Ecto neural progenitor cell (in vitro differentiated cells): Measurements from ENCODE around the gene ZNF700.
"Not testable (repeated sequence)": the region's sequence is repeated elsewhere in the genome, so short reads cannot be mapped to it uniquely, and the experiment has no call there.

Source experiments
- DNase-seq: peaks from one replicate; pipeline ENCODE4 v3.0.0-alpha.2; 2018; ENCODE audit warnings: low spot score

The ZNF700 gene

DNA sequence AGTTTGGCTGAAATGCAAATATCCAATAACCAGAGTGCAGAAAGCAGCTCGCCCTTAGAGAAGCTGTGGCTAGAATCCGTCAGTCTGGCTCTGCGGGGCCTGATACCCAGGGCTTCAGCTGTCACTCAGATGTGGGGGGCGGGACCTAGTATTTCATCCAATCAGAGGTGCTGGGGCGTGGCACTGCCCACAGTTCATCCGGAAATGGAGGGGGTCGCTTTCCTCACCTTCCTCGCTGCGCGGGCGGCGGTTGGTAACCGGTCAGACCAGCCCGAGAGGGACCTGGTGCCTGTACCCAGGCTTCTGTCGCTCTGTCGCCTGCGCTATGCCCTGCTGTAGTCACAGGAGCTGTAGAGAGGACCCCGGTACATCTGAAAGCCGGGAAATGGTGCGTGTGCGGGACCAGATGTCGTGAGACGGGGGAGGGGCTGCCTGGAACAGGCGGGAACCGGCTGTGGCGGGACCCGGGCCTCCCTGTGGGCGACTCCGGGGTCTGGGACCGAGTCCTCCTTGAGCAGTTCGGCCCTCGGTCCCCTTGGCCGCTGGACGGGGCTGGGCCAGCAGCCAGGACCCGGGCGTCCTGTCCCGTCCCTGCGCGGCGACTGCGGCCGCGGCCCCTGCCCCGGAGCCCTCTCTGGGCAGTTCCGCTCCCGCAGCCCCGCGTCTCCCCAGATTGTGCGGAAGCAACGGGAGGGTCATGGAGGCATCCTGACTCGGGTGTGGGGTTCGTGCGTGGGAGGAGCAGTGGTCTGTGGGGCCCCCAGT lies at the start of gene ZNF700:
Gene ZNF700, plus strand, starts transcription at position 222 of the 765 bp plus-strand sequence. Its CDS starts 104 bp downstream, at position 326.
- peak; percentile 94 for DNase-seq

DNA sequence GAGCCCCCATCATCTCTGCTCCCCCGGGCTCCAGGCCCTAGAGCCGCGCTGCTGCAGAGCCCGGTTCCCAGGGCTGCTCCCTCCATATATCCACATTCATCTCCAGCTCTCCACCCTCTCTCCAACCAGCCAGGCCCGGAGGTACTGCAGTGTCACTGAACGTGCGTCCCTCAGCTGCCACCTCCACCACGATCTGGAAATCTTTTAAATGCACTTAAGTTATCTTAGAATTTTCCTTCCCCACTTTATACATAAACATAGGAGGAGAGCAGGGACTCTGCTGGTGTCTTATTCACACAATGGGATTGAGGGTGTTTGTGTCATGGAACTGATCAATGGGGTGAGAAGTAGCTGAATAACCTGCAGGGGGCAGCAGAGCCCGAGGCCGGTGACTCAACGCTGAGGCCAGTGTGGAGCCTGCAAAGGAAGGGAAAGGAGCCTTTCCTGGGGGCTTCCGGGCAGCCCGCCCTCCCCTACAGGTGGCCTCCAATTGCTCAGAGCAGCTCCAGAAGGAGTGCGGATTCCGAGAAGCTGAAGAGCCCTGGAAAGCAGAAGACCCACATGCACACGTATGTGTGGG lies 45.1 kb upstream of the ZNF700 start:
- DNase-seq, result peak; percentile 58

DNA sequence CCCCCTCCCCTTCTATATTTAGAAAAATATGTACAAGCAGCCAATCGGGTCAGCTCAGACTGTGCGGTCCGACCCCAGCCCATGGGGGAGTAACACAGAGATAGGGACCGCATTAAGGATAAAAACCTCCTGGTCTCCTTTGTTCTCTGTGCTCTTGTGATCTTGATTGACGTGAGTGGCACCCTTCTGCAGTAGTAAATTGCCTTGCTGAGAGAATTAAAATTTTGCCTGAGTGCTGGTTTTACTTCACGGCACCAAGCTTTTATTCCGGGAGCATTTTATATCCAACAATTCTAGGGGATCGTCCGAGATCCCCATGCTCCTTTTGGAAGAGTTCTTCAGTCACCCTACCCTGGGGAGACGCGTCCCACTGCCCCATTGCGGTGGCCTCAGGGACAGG lies 44.3 kb upstream of the ZNF700 start:
- no peak for DNase-seq

DNA sequence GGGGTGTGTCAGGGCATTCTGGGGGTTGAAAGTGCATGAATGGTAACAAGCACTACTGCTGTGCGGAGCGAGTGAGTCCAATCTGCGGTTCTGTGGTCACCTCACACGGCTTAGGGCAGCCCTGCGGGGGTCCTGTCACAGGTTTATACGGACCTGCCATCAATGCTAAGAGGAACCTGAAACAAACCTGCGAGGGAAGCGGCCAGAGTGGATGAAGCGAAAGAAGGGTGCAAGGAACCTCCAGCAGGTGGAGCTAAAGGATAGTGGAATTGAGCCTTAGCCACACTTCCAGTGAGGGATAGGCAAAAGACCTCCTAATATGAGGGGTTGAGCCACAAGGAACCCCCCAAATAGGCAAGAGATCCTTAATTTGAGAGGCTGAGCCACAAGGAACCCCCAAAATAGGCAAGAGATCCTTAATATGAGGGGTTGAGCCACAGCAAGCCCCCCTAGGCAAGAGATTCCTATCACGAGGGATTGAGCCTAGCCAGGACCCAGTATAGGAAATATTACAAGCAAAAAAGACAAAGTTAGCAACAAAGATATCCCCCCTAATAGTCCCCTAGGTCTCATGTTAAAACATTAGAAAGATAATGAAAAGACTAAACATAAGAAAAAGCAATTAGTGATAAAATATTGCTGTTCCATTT lies 43.6 kb upstream of the ZNF700 start:
- DNase-seq, result peak; percentile 76

DNA sequence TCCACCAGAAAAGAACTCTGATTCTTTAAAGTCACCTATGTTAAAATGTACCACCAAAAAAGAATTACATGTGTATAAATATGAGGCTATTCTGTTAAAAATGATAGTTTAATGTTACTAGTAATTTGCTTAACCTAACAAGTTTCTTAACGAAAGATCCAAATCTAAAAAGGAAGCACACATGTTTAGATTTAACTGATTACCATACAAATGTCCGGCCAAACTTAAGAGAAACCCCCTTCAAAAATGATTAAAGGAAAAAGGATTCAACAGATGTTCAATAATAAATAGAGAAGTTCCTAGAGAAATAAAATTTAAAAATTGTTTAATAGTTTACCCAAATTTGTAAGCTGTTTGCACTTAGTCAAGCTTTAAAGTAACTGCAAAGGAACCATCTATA lies 42.3 kb upstream of the ZNF700 start:
- DNase-seq, result no peak

DNA sequence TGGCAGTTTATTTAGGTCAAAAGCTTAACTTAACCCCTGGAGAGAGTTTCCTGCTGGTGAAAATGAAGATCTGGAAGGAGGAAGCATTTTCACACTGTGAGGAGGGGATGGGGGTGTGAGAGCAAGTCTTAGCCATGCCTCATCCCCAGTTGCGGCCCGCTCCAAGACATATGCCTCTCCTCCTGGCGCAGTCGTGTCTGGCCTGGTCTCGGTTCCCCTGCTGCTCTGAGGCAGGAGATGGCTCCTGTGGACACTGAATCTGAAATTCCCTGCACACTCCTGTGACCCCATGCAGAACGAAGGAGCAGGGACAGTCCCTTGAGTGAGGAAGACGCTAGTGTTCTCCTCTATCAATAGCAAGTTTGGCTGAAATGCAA lies 37.7 kb upstream of the ZNF700 start:
- DNase-seq, result no peak

DNA sequence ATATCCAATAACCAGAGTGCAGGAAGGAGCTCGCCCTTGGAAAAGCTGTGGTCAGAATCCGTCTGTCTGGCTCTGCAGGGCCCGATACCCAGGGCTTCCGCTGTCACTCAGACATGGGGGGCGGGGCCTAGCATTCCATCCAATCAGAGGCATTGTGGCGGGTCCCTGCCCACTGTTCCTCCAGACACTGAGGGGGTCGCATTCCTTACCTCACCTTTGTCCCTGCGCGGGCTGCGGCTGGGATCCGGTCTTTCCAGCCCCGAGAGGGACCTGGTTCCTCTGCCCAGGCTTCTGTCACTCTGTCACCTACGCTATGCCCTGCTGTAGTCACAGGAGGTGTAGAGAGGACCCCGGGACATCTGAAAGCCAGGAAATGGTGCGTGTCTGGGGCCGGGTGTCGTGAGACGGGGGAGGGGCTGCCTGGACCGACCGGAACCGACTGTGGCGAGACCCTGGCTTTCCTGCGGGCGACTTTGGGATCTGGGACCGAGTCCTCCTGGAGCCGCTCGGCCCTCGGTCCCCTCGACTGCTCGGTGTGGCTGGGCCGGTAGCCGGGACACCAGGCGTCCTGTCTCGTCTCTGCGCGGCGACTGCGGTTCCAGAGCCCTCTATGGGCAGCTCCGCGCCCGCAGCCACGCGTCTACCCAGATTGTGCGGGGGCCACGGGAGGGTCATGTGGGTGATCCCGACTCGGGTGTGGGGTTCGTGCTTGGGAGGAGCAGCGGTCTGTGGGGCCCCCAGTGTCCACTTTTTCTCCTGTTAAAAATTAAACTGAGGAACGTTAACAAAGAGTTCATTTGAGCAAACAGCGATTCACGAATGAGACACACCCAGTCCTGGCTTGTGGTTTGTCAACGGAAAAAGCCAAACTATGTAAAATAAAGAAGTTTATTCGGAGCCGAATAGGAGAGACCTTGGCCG lies 37.0 kb upstream of the ZNF700 start, which contains the start of gene ZNF69:
Gene ZNF69, plus strand, starts transcription at position 172 of the 921 bp plus-strand sequence. Its CDS starts 142 bp downstream, at position 314.
- peak; percentile 96 for DNase-seq

DNA sequence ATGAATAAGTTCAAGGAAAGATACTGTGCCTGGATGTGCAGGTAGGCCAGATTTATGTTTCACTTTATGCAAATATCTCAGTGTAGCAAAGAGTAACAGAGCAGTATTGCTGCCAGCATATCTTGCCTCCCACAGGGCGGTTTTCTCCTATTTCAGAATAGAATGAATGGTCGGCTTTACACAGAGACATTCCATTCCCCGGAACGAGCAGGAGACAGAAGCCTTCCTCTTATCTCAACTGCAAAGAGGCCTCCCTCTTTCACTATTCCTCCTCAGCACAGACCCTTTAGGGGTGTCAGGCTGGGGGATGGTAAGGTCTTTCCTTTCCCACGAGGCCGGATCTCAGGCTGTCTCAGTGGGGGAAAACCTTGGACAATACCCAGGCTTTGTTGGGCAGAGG lies 35.0 kb upstream of the ZNF700 start:
- not testable (repeated sequence) for DNase-seq

DNA sequence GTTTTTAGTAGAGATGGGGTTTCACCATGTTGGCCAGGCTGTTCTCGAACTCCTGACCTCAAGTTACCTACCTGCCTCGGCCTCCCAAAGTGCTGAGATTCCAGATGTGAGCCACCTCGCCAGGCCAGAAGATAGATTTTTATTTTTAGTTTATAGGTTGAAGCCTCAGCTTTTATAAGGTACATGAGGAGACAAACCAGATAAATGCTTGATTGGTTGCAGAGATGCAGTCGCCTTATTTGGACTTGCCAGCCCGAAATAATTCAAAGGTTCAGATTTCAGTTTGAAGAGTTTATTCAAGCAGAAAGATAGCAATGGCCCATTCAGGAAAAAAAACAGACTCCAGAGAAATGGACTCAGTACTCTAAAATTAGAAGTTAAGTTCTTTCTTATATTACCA lies 34.3 kb upstream of the ZNF700 start:
- DNase-seq, result no peak

DNA sequence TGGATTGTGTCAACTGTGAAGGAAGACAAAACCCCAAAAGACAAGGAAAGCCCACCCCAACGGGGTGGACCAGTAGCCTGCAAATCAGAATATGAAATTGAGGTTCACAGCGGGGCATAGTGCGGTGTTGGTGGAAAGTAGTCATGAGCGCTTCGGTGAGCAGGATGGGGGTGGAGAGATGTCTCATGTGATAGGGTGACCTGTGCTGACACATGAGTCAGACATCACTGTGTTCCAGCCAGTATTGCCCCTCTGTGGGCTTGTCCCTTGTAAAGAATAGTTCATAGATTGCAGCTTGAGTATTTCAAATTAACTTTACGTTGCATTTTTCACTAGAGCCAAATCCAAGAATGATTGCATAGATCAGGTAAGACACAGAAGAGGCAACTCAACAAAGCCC lies 30.1 kb upstream of the ZNF700 start:
- DNase-seq, result no peak

DNA sequence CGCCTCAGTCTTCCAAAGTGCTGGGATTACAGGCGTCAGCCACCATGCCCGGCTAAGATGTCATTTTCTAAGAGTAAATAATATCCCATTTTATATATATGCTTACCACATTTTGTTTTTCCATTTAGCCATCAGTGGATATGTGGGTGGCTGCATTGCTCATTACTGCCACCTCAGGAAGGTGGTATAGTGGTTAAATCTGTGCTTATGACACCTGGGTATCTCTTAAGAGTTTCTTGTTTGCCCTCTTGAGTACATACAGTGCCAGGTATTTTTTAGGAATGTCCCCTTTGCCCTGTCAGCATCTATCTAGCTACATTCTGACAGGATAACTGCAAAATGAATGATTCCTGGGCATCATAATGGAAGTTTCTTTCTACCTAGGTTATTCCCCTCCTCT lies 22.7 kb upstream of the ZNF700 start:
- DNase-seq, result no peak

DNA sequence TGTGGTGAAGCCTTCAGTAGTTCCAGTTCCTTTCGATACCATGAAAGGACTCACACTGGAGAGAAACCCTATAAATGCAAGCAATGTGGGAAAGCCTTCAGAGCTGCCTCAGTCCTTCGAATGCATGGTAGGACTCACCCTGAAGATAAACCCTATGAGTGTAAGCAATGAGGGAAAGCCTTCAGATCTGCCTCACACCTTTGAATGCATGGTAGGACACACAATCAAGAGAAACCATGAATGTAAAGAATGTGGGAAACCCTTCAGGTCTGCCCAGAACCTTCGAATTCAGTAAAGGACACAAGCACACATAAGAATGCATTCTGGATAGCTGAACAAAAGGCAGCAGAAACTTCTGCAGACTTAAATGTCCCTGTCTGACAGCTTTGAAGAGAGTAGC lies 19.0 kb upstream of the ZNF700 start:
- no peak for DNase-seq

DNA sequence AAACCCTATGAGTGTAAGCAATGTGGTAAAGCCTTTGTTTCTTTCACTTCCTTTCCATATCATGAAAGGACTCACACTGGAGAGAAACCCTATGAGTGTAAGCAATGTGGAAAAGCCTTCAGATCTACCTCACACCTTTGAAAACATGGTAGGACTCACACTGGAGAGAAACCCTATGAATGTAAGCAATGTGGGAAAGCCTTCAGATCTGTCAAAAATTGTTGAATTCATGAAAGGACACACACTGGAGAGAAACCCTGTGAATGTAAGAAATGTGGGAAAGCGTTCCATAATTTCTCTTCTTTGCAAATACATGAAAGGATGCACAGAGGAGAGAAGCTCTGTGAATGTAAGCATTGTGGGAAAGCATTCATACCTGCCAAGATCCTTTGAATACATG lies 13.0 kb upstream of the ZNF700 start:
- DNase-seq, result not testable (repeated sequence)

DNA sequence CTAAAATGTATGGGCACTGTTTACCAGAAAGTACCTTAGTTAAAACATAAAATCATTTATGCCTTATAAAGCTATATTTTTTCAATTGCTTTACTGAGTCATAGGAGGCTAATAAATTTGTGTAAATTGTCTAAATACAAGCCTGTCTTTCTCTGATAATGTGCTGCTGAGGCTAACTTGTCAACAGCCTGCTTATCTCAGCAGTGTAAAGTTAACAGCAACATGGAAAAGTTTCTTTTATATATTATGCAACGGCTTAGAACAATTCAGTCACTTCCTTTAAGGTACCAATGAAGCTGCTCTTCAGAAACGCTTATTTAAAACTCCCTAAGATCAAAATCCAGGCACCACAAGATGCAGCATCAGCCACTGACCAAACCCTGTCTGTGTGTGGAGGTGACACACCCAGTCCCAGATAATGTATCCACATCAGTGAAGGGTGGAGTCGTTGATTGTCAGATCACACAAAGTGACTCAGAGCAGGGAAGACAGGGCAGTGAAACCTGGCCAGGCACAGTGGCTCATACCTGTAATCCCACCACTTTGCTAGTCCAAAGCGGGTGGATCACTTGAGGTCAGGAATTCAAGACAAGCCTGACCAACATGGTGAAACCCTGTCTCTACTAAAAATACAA lies 10.4 kb upstream of the ZNF700 start:
- not testable (repeated sequence) for DNase-seq

DNA sequence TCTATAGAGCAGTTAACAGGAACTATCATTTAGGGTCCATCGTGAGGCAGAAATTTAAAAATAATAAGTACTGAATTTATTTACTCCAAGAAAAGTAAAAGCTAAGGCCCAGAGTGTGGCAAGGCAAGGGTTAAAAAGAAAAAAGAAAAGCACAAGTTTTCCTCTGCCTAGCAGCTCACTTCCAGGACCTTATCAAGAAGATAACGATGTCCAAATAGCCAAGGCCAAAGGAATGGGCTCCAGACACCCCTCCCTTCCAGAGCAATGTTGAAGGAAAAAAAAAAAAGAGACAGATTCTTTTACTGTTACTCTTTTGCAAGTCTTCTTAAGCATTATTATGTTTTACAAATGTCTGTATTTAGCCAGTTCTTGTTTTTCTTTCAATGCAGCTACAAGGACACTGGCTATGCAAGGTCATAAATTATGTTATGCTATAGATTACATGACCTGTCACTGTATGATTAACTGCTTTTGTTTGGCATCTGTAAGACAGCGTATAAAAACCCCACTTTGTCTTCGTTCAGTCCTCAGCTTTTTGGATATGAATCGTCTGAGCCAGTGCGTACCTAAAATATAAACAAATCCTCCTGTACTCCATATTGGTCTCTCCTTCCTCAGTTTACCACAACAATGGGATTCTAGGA lies 2.9 kb upstream of the ZNF700 start:
- no peak for DNase-seq

DNA sequence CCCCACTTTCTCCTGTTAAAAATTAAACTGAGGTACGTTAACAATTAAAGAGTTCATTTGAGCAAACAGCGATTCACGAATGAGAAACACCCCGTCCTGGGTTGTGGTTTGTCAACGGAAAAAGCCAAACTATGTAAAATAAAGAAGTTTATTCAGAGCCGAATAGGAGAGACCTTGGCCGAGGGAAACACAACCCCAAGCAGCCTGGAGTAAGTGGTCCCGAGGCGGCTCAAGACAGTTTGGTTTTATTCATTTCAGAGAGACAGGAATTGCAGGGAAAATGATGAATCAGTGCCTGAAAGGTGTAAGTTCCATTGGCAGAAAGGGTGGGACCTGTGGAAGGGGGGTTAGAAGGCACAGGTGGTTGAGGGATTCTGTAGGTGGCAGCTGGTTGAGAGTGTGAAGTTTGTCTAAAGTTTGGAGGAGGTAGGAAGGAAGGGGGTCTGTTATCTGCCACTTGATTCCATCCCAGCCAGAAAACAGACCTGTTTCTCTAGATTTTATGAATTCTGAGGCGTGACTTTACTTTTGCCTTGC lies 812 bp downstream of the ZNF700 start:
- not testable (repeated sequence) for DNase-seq

DNA sequence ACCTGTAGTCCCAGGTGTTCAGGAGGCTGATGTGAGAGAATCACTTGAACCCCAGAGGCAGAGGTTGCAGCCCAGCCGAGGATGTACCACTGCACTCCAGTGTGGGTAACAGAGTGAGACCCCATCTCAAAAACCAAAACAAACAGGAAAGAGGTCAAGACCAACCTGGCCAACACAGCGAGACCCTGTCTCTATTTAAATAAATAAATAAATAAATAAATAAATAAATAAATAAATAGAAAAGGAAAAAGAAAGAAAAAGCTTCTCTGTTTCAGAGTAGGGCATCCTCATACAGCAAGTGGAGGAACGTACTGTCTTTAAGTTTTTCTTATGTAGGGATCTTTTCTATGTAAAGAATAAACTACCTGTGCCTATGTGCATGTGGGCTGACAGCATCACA lies 2.3 kb downstream of the ZNF700 start:
- no peak for DNase-seq

DNA sequence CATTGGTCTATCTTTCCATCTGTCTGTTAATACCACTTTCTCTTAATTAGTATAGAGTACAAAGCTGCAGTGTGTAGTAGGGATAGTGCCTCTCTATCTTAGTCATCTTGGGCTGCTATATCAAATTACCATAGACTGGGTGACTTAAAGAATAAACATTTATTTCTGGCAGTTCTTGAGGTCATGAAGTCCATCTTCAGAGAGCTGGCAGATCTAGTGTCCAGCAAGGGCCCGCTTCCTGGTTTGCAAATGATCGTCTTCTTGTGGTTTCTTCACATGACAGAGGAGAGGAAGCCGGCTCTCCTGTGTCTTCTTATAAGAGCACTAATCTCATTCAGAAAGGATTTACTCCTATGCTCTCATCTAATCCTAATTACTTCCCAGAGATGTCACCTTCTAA lies 6.1 kb downstream of the ZNF700 start:
- no peak for DNase-seq

DNA sequence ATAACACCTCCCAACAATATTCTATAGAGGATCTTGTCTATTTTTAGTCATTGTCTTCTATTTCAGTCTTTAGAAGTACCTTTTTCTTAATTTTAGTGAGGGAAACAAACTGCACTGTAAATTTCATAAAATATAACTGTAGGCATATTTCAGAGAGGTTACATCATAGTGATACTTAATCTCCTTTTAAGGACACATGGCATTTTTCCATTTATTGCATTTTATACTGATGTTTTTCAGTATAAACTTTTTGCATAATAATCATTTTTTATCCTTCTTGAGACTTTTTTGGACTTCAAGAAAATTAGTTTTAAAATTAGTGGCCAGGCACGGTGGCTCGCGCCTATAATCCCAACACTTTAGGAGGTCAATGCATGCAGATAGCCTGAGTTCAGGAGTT lies 6.6 kb downstream of the ZNF700 start:
- DNase-seq, result no peak

DNA sequence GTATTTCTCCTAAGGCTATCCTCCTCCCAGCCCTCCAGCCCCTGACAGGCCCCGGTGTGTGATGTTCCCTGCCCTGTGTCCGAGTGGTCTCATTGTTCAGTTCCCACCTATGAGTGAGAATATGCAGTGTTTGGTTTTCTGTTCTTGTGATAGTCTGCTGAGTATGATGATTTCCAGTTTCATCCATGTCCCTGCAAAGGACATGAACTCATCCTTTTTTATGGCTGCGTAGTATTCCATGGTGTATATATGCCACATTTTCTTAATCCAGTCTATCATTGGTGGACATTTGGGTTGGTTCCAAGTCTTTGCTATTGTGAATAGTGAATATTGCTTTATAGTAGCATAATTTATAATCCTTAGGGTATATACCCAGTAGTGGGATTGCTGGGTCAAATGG lies 10.9 kb downstream of the ZNF700 start:
- not testable (repeated sequence) for DNase-seq

DNA sequence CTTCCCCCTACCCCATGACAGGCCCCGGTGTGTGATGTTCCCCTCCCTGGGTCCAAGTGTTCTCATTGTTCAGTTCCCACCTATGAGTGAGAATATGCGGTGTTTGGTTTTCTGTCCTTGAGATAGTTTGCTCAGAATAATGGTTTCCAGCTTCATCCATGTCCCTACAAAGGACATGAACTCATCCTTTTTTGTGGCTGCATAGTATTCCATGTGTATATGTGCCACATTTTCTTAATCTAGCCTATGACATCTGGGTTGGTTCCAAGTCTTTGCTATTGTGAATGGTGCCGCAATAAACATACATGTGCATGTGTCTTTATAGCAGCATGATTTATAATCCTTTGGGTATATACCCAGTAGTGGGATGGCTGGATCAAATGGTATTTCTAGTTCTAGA lies 13.5 kb downstream of the ZNF700 start:
- DNase-seq, result not testable (repeated sequence)
